DOHH2 (cell line): ENCODE measurements around the gene FOXK2.
A peak's percentile ranks its signal among the peaks of the same experiment; 100 is the strongest.

Experiments
- H3F3A ChIP-seq: fragments of 200-600 bp; sonication (generic), shearing (Covaris generic); 2 replicates; pipeline ENCODE4 v1.6.0; 2016; ENCODE audit warnings: antibody characterized with exemption, mild to moderate bottlenecking; ENCODE audit not compliant: control insufficient read depth, insufficient read depth
- H3K27ac ChIP-seq: fragments of 200-600 bp; sonication (generic); 2 replicates; pipeline ENCODE4 v1.5.1; 2014; ENCODE audit warnings: low read depth, mild to moderate bottlenecking, low read length, moderate library complexity
- H3K27me3 ChIP-seq: fragments of 200-600 bp; sonication (generic); 2 replicates; pipeline ENCODE4 v1.6.1; 2014; ENCODE audit warnings: mild to moderate bottlenecking, low read length, mixed read lengths; ENCODE audit not compliant: control insufficient read depth
- H3K36me3 ChIP-seq: fragments of 200-600 bp; sonication (generic); 2 replicates; pipeline ENCODE4 v1.6.1; 2014; ENCODE audit warnings: mild to moderate bottlenecking, low read length, moderate library complexity, mixed read lengths; ENCODE audit not compliant: control insufficient read depth
- H3K4me1 ChIP-seq: fragments of 200-600 bp; sonication (generic); 2 replicates; pipeline ENCODE4 v1.6.1; 2014; ENCODE audit warnings: mild to moderate bottlenecking, low read length, mixed read lengths; ENCODE audit not compliant: control insufficient read depth
- H3K4me2 ChIP-seq: fragments of 200-600 bp; sonication (generic); 2 replicates; pipeline ENCODE4 v1.6.0; 2014; ENCODE audit warnings: mild to moderate bottlenecking, low read length, moderate library complexity
- H3K4me3 ChIP-seq: fragments of 200-600 bp; sonication (generic); 2 replicates; pipeline ENCODE4 v1.5.1; 2014; ENCODE audit warnings: mild to moderate bottlenecking, low read length, mixed read lengths
- H3K79me2 ChIP-seq: fragments of 200-600 bp; sonication (generic); 2 replicates; pipeline ENCODE4 v1.6.1; 2014; ENCODE audit warnings: mild to moderate bottlenecking, low read length, mixed read lengths; ENCODE audit not compliant: control insufficient read depth
- H3K9me2 ChIP-seq: fragments of 200-600 bp; sonication (generic); replicated peaks from 2 replicates; pipeline ENCODE4 v1.6.1; 2014; ENCODE audit warnings: mild to moderate bottlenecking, low read length, mixed read lengths; ENCODE audit not compliant: control insufficient read depth
- H3K9me3 ChIP-seq: fragments of 200-600 bp; sonication (generic); 2 replicates; pipeline ENCODE4 v1.6.1; 2014; ENCODE audit warnings: antibody characterized with exemption, low read length, mixed read lengths; ENCODE audit not compliant: control insufficient read depth, insufficient read depth
- H4K20me1 ChIP-seq: fragments of 200-600 bp; sonication (generic); 2 replicates; pipeline ENCODE4 v1.6.0; 2014; ENCODE audit warnings: low read depth, mild to moderate bottlenecking, antibody characterized with exemption, low read length, moderate library complexity; ENCODE audit not compliant: control insufficient read depth, insufficient read depth
- EZH2phosphoT487 ChIP-seq: fragments of 200-600 bp; sonication (generic); IDR thresholded peaks from 2 replicates; pipeline ENCODE4 v1.6.1; 2017; ENCODE audit warnings: borderline replicate concordance, mild to moderate bottlenecking, antibody characterized with exemption, low read length, moderate library complexity, mixed read lengths
- TF ChIP-seq, protein P1 (sequence below): fragments of 200-600 bp; sonication (generic); IDR thresholded peaks from one replicate; pipeline ENCODE4 v1.5.1; 2014; ENCODE audit warnings: antibody characterized with exemption, mild to moderate bottlenecking, low read depth, low read length; ENCODE audit not compliant: poor library complexity, severe bottlenecking

FOXK2 gene

DNA sequence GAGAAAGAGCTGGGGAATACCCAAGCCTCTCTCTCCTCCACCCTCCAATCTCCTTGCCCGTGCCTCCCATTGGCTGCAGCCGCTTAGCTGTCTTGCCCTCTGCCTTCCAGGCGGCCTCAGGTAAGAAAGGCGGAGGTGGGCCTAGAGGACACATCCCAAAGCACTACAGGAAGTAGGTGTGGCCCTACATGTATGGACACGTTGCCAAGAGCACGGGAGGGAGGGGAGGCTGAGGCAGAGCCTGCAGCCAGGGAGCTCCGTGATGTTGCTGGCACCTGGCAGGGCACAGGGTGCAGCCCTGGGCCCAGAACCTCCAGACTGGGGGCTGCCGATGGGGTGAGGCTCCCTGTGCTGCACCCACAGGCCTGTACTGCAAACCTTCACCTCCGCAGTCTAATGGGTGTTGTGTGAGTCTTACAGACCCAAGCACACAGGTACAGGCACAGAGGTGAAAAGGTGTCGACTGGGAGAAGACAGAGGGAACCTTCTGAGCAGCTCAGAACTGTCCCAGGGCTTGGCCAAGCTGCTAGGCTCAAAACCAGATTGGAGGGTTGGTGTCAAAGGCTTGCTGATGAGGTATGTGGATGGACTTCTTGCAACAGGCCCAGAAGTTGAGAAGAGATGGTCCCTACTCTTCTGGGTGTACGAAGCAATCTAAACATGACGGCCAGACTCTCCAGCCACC, 23.5 kb upstream of the FOXK2 start:
- Histone ChIP-seq H3K4me2 (peak overlapping the region; percentile 96), H3K27ac (peak overlapping the region; percentile 39; the same call in 1 of the 2 replicates), H3K79me2 (0 out of 2 replicates have a peak, but pooled peaks cover 2% of the 10 kb centered on the region), H3K4me3 (peak overlapping the region; percentile 81; the same call in 1 of the 2 replicates), H3K4me1 (peaks cover 46% of the 10 kb centered on the region), H4K20me1 (no peaks in the 10 kb centered on the region), H3K27me3 (0 out of 2 replicates have a peak, but pooled peaks cover 2% of the 10 kb centered on the region), H3K9me3 (no peaks in the 10 kb centered on the region), H3F3A (peaks cover 11% of the 10 kb centered on the region), H3K9me2 (no peaks in the 10 kb centered on the region), H3K36me3 (no peaks in the 10 kb centered on the region)
- no peak for TF ChIP-seq EZH2phosphoT487
- TF ChIP-seq, protein P1, sequence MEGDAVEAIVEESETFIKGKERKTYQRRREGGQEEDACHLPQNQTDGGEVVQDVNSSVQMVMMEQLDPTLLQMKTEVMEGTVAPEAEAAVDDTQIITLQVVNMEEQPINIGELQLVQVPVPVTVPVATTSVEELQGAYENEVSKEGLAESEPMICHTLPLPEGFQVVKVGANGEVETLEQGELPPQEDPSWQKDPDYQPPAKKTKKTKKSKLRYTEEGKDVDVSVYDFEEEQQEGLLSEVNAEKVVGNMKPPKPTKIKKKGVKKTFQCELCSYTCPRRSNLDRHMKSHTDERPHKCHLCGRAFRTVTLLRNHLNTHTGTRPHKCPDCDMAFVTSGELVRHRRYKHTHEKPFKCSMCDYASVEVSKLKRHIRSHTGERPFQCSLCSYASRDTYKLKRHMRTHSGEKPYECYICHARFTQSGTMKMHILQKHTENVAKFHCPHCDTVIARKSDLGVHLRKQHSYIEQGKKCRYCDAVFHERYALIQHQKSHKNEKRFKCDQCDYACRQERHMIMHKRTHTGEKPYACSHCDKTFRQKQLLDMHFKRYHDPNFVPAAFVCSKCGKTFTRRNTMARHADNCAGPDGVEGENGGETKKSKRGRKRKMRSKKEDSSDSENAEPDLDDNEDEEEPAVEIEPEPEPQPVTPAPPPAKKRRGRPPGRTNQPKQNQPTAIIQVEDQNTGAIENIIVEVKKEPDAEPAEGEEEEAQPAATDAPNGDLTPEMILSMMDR: no peak

DNA sequence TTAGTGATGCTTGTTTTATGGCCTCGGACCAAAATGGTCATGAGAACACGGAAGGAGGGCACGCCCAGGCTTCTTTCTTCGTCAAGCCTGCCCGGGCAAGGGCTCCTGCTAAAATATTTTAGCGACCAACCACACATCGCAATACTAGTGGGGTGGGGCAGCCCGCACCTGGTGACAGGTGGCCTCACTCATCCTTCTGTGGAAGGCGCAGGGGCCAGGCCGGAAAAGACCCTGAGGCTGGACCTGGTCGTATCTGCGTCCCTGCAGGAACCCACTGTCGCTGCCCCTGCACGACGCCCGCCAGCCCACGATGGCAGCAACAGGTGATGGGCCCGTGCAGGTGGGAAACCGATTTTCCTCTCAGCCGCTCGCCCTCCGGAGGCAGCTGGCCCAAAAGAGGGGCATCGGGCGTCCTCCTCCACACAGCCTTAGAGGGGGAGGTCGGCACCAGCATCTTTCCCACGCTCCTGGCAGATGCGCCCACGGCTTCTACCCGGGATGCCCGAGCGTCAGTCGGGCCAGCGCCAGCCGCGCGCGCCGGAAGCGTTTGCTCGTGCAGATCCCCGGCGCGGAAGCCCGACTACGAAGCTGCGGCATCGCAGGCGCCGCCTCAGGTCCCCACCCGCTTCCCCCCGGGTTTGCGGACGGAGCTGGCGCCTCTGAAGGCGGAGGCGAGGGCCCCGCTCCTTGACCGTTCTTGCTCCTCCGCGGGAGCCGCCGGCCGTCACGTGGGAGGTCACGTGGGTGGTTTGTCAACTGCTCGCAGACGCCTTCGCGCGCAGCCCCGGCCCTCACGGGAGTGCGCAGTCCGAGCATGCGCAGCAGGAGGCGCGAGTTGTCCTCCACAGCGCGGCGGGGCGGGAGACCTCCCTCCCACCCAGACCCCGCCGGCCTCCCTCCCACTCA, 22.8 kb upstream of the FOXK2 start:
- Histone ChIP-seq H3K9me3 (no peaks in the 10 kb centered on the region), H3K4me1 (peaks cover 46% of the 10 kb centered on the region), H3K4me3 (peak overlapping the region; percentile 81), H3K27ac (no peak overlapping the region), H4K20me1 (no peaks in the 10 kb centered on the region), H3F3A (peaks cover 11% of the 10 kb centered on the region), H3K79me2 (0 out of 2 replicates have a peak, but pooled peaks cover 2% of the 10 kb centered on the region), H3K4me2 (peak overlapping the region; percentile 96), H3K36me3 (no peaks in the 10 kb centered on the region), H3K27me3 (0 out of 2 replicates have a peak, but pooled peaks cover 2% of the 10 kb centered on the region), H3K9me2 (no peaks in the 10 kb centered on the region)
- no peak for TF ChIP-seq EZH2phosphoT487
- TF ChIP-seq, protein P1: no peak

DNA sequence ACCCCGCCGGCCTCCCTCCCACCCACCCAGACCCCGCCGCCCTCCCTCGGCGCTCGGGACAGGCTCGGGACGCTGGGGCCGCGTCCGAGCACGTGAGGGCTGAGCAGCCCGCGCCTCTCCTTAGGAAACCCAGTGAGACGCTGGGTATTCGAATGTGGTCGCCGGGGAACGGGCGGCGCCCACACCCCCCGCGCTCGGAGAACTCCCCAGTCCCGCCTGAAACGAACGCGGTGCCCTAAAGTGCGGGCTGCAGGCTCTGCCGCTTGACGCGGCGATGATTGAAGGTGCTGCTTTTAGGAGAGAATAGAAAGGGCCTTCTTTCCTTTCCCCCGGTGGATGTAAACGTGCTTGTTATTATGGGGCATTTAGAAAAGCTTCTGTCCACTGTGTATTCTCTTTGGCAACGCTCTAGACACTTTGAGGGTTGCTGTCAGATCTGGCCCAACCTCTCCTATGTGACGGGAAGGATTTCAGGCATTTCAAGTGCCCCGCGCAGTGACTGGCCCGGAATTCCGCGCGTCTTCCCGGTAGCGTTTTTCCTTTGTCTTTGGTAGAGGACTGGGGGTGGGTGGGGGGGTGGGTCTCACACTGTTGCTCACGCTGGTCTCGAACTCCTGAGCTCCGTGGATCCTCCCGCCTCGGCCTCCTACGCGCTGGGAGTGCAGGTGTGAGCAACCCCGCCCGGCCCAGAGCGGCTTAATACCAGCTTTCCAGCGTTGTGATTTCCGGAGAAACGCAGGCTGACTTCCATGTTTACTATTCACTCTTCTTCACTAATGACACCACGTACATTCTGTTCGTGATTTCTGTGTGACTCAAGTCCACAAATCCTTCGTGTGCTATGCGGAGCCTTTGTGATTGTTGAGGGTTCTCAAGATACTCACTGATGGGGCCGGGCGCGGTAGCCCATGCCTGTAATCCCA, 21.8 kb upstream of the FOXK2 start:
- Histone ChIP-seq H3K27me3 (0 out of 2 replicates have a peak, but pooled peaks cover 2% of the 10 kb centered on the region), H3K4me1 (peaks cover 46% of the 10 kb centered on the region), H3K27ac (peak overlapping the region; percentile 53), H3K79me2 (0 out of 2 replicates have a peak, but pooled peaks cover 2% of the 10 kb centered on the region), H4K20me1 (no peaks in the 10 kb centered on the region), H3K9me2 (no peaks in the 10 kb centered on the region), H3K4me3 (peak overlapping the region; percentile 81), H3K4me2 (peak overlapping the region; percentile 99), H3F3A (peaks cover 11% of the 10 kb centered on the region), H3K36me3 (no peaks in the 10 kb centered on the region), H3K9me3 (no peaks in the 10 kb centered on the region)
- TF ChIP-seq, protein P1: no peak
- no peak for TF ChIP-seq EZH2phosphoT487
